Measurements from ENCODE around the gene GALNT15. TPM values are rescaled to one million over a fixed set of nuclear protein-coding genes. Genes with fewer than 3 reads are reported as not detected.

Gene GALNT15
- polyA plus RNA-seq, 1 donor (not counting 4 experiments of a cell fraction or from before 2014, with no cell fraction given) = not detected

GRCh38 chr3:16279010-16279801, 104.7 kb downstream of the GALNT15 start:
- TF ChIP-seq CTCF (optimal IDR thresholded peaks at IDR 0.05 in 1 of 3, IDR thresholded peaks at IDR 0.05 in 1 of 3, conservative IDR thresholded peaks at IDR 0.05 in 1 of 3; ENCODE audit: extremely low read depth in 1 of 3, insufficient read depth in 2 of 3, low read length in 3 of 3) = no peak
- TF ChIP-seq EZH2 (IDR thresholded peaks at IDR 0.05; ENCODE audit: low read length) = no peak

GRCh38 chr3:16280671-16281070, 106.2 kb downstream of the GALNT15 start:
- H3K9me1 ChIP-seq (ENCODE audit: control insufficient read depth, extremely low read depth, insufficient read depth, low read length) = no peaks in the 10 kb centered on the region
- H3K4me3 ChIP-seq (ENCODE audit: control insufficient read depth in 2 of 3, extremely low read depth in 1 of 3, insufficient read depth in 2 of 3, low read depth in 1 of 3, low read length in 3 of 3) = no peak overlapping the region
- FAIRE-seq = no peak
- H4K20me1 ChIP-seq (ENCODE audit: control insufficient read depth, extremely low read depth, insufficient read depth, low read length) = no peaks in the 10 kb centered on the region
- H3K4me2 ChIP-seq (ENCODE audit: control insufficient read depth, extremely low read depth, insufficient read depth, low read depth, low read length) = no peak overlapping the region
- no peak overlapping the region for H3K27ac ChIP-seq (ENCODE audit: control insufficient read depth, insufficient read depth, low read length)
- H2AFZ ChIP-seq (ENCODE audit: control insufficient read depth, low read length) = no peak overlapping the region
- no peaks in the 10 kb centered on the region for H3K79me2 ChIP-seq (ENCODE audit: control insufficient read depth, insufficient read depth, low read length)
- no peaks in the 10 kb centered on the region for H3K27me3 ChIP-seq (ENCODE audit: control insufficient read depth, extremely low read depth, insufficient read depth, low read length)
- no peak for DNase-seq (ENCODE audit: low read depth, low spot score)
- peaks cover 9 to 12% of the 10 kb centered on the region in 2 experiments for H3K36me3 ChIP-seq (ENCODE audit: control insufficient read depth in 2 of 2, extremely low read depth in 1 of 2, insufficient read depth in 2 of 2, low read length in 2 of 2)
- no peaks in the 10 kb centered on the region for H3K4me1 ChIP-seq (ENCODE audit: control insufficient read depth, extremely low read depth, insufficient read depth, low read length)
- dilution Hi-C loops (cut with MboI; ENCODE audit: extremely low pct_ligation_motif_present, low sequenced_read_pairs) = no loop called here
- no peak overlapping the region for H3K9ac ChIP-seq (ENCODE audit: control insufficient read depth, extremely low read depth, insufficient read depth, low read length)
- no peak for TF ChIP-seq EZH2 (IDR thresholded peaks at IDR 0.05; ENCODE audit: low read length)
- no peak for TF ChIP-seq CTCF (optimal IDR thresholded peaks at IDR 0.05 in 1 of 3, IDR thresholded peaks at IDR 0.05 in 1 of 3, conservative IDR thresholded peaks at IDR 0.05 in 1 of 3; ENCODE audit: extremely low read depth in 1 of 3, insufficient read depth in 2 of 3, low read length in 3 of 3)
- no peaks in the 10 kb centered on the region for H3K9me3 ChIP-seq (ENCODE audit: control insufficient read depth, low read depth, low read length)

More at GRCh38 chr3:16279010-16279801, 104.7 kb downstream of the GALNT15 start:
- Histone ChIP-seq H4K20me1 (ENCODE audit: control insufficient read depth, extremely low read depth, insufficient read depth, low read length) (no peaks in the 10 kb centered on the region), H3K27ac (ENCODE audit: control insufficient read depth, insufficient read depth, low read length) (no peak overlapping the region), H3K4me2 (ENCODE audit: control insufficient read depth, extremely low read depth, insufficient read depth, low read depth, low read length) (no peak overlapping the region), H3K4me3 (ENCODE audit: control insufficient read depth in 2 of 3, extremely low read depth in 1 of 3, insufficient read depth in 2 of 3, low read depth in 1 of 3, low read length in 3 of 3) (no peak overlapping the region), H2AFZ (ENCODE audit: control insufficient read depth, low read length) (no peak overlapping the region), H3K4me1 (ENCODE audit: control insufficient read depth, extremely low read depth, insufficient read depth, low read length) (no peaks in the 10 kb centered on the region), H3K9me1 (ENCODE audit: control insufficient read depth, extremely low read depth, insufficient read depth, low read length) (no peaks in the 10 kb centered on the region), H3K27me3 (ENCODE audit: control insufficient read depth, extremely low read depth, insufficient read depth, low read length) (no peaks in the 10 kb centered on the region), H3K79me2 (ENCODE audit: control insufficient read depth, insufficient read depth, low read length) (no peaks in the 10 kb centered on the region), H3K9me3 (ENCODE audit: control insufficient read depth, low read depth, low read length) (no peaks in the 10 kb centered on the region), H3K36me3 (ENCODE audit: control insufficient read depth in 2 of 2, extremely low read depth in 1 of 2, insufficient read depth in 2 of 2, low read length in 2 of 2) (peaks cover 9 to 12% of the 10 kb centered on the region in 2 experiments), H3K9ac (ENCODE audit: control insufficient read depth, extremely low read depth, insufficient read depth, low read length) (no peak overlapping the region)
- FAIRE-seq = no peak
- dilution Hi-C loops (cut with MboI; ENCODE audit: extremely low pct_ligation_motif_present, low sequenced_read_pairs) = no loop called here
- DNase-seq (ENCODE audit: low read depth, low spot score) = no peak

Other genes starting within 250 kb of the GALNT15 start
- 17.4 to 36.7 TPM (median 23.4 TPM) in 3 replicates for gene DPH3, start 90.3 kb downstream of the GALNT15 start, polyA plus RNA-seq
- 11.8 to 15.2 TPM (median 13.0 TPM) in 3 replicates for gene OXNAD1, start 90.5 kb downstream of the GALNT15 start, polyA plus RNA-seq

Measured in keratinocyte (primary cell).